A549 (cell line): ENCODE data around the gene TPI1. TPM values are rescaled to one million over a fixed set of nuclear protein-coding genes. Genes with fewer than 3 reads are reported as not detected.
"Not testable (repeated sequence)": the region's sequence is repeated elsewhere in the genome, so short reads cannot be mapped to it uniquely, and the experiment has no call there.

Experiments
- ATAC-seq, 2 experiments: fragments of 200-7000 bp in 1 of 2; fragments of >200 bp in 1 of 2; cut with Nextera tagmentation in 1 of 2; cut with Tn5 transposase in 1 of 2; 3 replicates each; pipeline versions ENCODE4 v1.8.0 to v1.9.1; 2018 to 2020; ENCODE audit warnings: mild to moderate bottlenecking in 1 of 2, moderate library complexity in 1 of 2
- CTCF ChIA-PET: fragments of 300-600 bp; sonication (Branson Sonifier 250); formaldehyde crosslinking; extraction: SDS; loops from one replicate; lab custom pipeline; 2021; ENCODE audit warnings: antibody characterized with exemption, inconsistent platforms; lab: Yijun Ruan, JAX
- POLR2A ChIA-PET: fragments of 350-600 bp; formaldehyde crosslinking; extraction: SDS; loops from one replicate; lab custom pipeline; 2021; ENCODE audit warnings: antibody characterized with exemption, inconsistent platforms; lab: Yijun Ruan, JAX
- DNase-seq, 2 experiments: peaks; one replicate each; pipeline versions ENCODE4 v3.0.0 to v3.0.0-alpha.2; 2011 to 2016; ENCODE audit warnings: low read depth in 1 of 2, low spot score in 1 of 2
- FAIRE-seq: peaks from 2 replicates; lab custom pipeline; 2011; peaks lifted over from hg19 to GRCh38; lab: Jason Lieb, UNC
- H3K27ac ChIP-seq, 2 experiments: fragments of >200 bp; sonication (Bioruptor Twin); formaldehyde crosslinking; 3 replicates each; pipeline ENCODE4 v1.5.1; 2016 to 2017
- H3K4me1 ChIP-seq: fragments of >200 bp; sonication (Bioruptor Twin); formaldehyde crosslinking; 3 replicates; pipeline ENCODE4 v1.6.1; 2016
- H3K4me2 ChIP-seq: fragments of >200 bp; sonication (Bioruptor Twin); formaldehyde crosslinking; 3 replicates; pipeline ENCODE4 v1.6.1; 2016
- H3K4me3 ChIP-seq: fragments of >200 bp; sonication (Bioruptor Twin); formaldehyde crosslinking; 3 replicates; pipeline ENCODE4 v1.5.1; 2016
- H3K9me3 ChIP-seq: fragments of >200 bp; sonication (Bioruptor Twin); formaldehyde crosslinking; 3 replicates; pipeline ENCODE4 v1.6.1; 2016
- CBX8 ChIP-seq: fragments of 200-600 bp; sonication (generic); IDR thresholded peaks from 2 replicates; pipeline ENCODE4 v1.6.1; 2016
- CEBPB ChIP-seq, 2 experiments: fragments of >200 bp in 1 of 2; sonication (Bioruptor Twin) in 1 of 2; formaldehyde crosslinking in 1 of 2; IDR thresholded peaks; 2 replicates each; pipeline ENCODE4 v1.6.1; 2012 to 2016
- GATA3 ChIP-seq: IDR thresholded peaks from 2 replicates; pipeline ENCODE4 v1.6.1; 2012; ENCODE audit warnings: borderline replicate concordance
- JUNB ChIP-seq: fragments of >200 bp; sonication (Bioruptor Twin); formaldehyde crosslinking; IDR thresholded peaks from 2 replicates; pipeline ENCODE4 v1.6.1; 2016
- MAFK ChIP-seq: fragments of 450-650 bp; IDR thresholded peaks from 2 replicates; pipeline ENCODE4 v1.6.1; 2014; ENCODE audit not compliant: partially characterized antibody
- NPAS2 ChIP-seq: fragments of 250-450 bp; sonication (Bioruptor Pico); IDR thresholded peaks from 2 replicates; pipeline ENCODE4 v1.8.0; 2022; ENCODE audit warnings: mild to moderate bottlenecking, moderate library complexity, borderline replicate concordance
- POLR2A ChIP-seq: IDR thresholded peaks from 2 replicates; pipeline ENCODE4 v1.6.1; 2012; ENCODE audit warnings: mild to moderate bottlenecking, low read length
- POLR2AphosphoS2 ChIP-seq: conservative IDR thresholded peaks from 2 replicates; pipeline ENCODE4 v1.6.1; 2012; ENCODE audit warnings: low read length, improper control_type of control experiment, inconsistent platforms
- RAD21 ChIP-seq, 2 experiments: fragments of >200 bp in 1 of 2; sonication (Bioruptor Twin) in 1 of 2; formaldehyde crosslinking in 1 of 2; IDR thresholded peaks in 1 of 2; conservative IDR thresholded peaks in 1 of 2; 2 replicates in 1 of 2; 3 replicates in 1 of 2; pipeline ENCODE4 v1.6.1; 2012 to 2018; ENCODE audit warnings: inconsistent platforms in 1 of 2
- RCOR1 ChIP-seq: fragments of 150-350 bp; IDR thresholded peaks from 2 replicates; pipeline ENCODE4 v1.6.1; 2014; ENCODE audit warnings: antibody characterized with exemption, low read length, low read depth
- SMC3 ChIP-seq: fragments of >200 bp; sonication (Bioruptor Twin); formaldehyde crosslinking; IDR thresholded peaks from 3 replicates; pipeline ENCODE4 v1.6.1; 2018; ENCODE audit warnings: inconsistent platforms
- WGBS: methylation state at CpG from one replicate; pipeline ENCODE4 v1.1.6; 2017; ENCODE audit errors: missing lambda C conversion rate; 5-methylcytosine and 5-hydroxymethylcytosine counted together
- polyA plus RNA-seq, 4 experiments: library from polyadenylated mRNA; depleted of rRNA in 3 of 4; stranded (reverse); fragments of >200 nt; fragmentation: RNase III in 1 of 4; extraction: RNeasy Plus Mini Kit Qiagen cat#74134 plus additional on column Dnase treatment in 1 of 4; gene quantifications; 2 replicates in 3 of 4; 3 replicates in 1 of 4; pipeline ENCODE4 v1.2.3, GENCODE V29; 2011 to 2017
- TF ChIP-seq, protein P1 (sequence below): fragments of >200 bp; sonication (Bioruptor Twin); formaldehyde crosslinking; IDR thresholded peaks from 3 replicates; pipeline ENCODE4 v1.6.1; 2016
- TF ChIP-seq, protein P2 (sequence below): fragments of >200 bp; sonication (Bioruptor Twin); formaldehyde crosslinking; IDR thresholded peaks from 3 replicates; pipeline ENCODE4 v1.5.1; 2016
- TF ChIP-seq, protein P3 (sequence below): fragments of 200-600 bp; sonication (generic); IDR thresholded peaks from 2 replicates; pipeline ENCODE4 v1.6.1; 2016; ENCODE audit warnings: antibody characterized with exemption, mild to moderate bottlenecking, moderate library complexity
- TF ChIP-seq, protein P4 (sequence below): IDR thresholded peaks from 2 replicates; pipeline ENCODE4 v1.6.1; 2012
- TF ChIP-seq, protein P5 (sequence below): IDR thresholded peaks from 2 replicates; pipeline ENCODE4 v1.6.1; 2012

Gene TPI1
- polyA plus RNA-seq, 2 of the 4 experiments (the other 2 are of a cell fraction), result 1,293 to 1,913 TPM

DNA sequence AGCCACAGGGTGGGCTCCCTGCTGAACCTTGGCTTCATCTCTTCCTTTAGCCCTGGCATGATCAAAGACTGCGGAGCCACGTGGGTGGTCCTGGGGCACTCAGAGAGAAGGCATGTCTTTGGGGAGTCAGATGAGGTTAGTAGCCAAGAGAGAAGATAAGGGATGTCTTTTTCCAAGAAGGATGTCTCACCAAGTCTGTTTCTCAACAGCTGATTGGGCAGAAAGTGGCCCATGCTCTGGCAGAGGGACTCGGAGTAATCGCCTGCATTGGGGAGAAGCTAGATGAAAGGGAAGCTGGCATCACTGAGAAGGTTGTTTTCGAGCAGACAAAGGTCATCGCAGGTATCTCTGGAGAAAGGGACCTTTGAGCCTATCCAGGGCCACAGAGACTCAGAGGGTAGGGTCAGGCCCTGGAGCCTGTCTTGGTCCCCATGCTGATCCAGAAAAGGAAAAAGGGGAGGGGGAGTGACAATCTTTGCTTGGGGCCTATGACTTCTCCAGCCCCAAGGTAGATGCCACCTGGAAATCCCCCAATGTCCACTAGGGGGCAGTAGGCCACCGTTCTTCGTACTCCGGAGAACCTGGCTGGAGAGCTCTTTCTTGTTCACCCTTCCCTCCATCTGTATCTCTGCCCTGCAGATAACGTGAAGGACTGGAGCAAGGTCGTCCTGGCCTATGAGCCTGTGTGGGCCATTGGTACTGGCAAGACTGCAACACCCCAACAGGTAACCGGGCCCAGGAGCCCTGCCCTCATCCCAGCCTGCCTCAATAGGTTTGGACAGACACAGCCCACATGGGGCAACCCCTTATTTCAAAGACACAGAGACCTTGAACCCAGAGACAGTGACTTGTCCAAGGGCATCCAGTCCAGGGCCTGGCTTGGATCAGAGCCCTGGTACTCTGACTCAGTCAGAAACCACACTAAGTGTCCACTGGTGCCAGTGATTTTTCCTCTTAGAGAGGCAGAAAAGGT, 2.0 kb downstream of the TPI1 start:
- FAIRE-seq, result no peak

DNA sequence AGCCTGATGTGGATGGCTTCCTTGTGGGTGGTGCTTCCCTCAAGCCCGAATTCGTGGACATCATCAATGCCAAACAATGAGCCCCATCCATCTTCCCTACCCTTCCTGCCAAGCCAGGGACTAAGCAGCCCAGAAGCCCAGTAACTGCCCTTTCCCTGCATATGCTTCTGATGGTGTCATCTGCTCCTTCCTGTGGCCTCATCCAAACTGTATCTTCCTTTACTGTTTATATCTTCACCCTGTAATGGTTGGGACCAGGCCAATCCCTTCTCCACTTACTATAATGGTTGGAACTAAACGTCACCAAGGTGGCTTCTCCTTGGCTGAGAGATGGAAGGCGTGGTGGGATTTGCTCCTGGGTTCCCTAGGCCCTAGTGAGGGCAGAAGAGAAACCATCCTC, 3.0 kb downstream of the TPI1 start:
- WGBS, result 52% methylated on average over 4 of the region's 4 CpGs
- peak overlapping the region; percentile 7 to 97; a peak in 3 of 6 replicates for H3K27ac ChIP-seq
- ChIA-PET CTCF (interaction anchor here (1.4 to 17.9 kb wide), 17 partner anchors 11 to 117 kb away, joined by 3 to 399 read pairs (median 15); partner anchors contain the start of genes ATN1, C12orf57, CDCA3 and ENO2), POLR2A (interaction anchor here (1.9 to 6.0 kb wide), 3 partner anchors 18 to 56 kb away, joined by 12 to 105 read pairs (median 74); partner anchors contain the start of genes CDCA3 and USP5)
- H3K4me1 ChIP-seq, result peaks cover 52% of the 10 kb centered on the region
- ATAC-seq, H3K4me3 ChIP-seq, H3K9me3 ChIP-seq, FAIRE-seq, DNase-seq: not testable (repeated sequence)
- H3K4me2 ChIP-seq, result peak overlapping the region; percentile 100

More for the DNA sequence above, 2.0 kb downstream of the TPI1 start:
- DNase-seq, result peak; percentile 82 to 86
- TF ChIP-seq NPAS2 (CRISPR knock-in tag) (no peak), JUNB (no peak), POLR2A (peak; percentile 18; the same call in 1 of the 2 replicates), CBX8 (no peak), GATA3 (0 out of 2 replicates have a peak, but pooled peaks have one; percentile 20), POLR2AphosphoS2 (0 out of 2 replicates have a peak, but pooled peaks have one; percentile 48), RCOR1 (no peak), CEBPB (IDR thresholded peaks at IDR 0.05) (no peak), SMC3 (peak; percentile 46), RAD21 (conservative IDR thresholded peaks at IDR 0.05 in 1 of 2, IDR thresholded peaks at IDR 0.05 in 1 of 2) (peak; percentile 77 to 80), MAFK (peak; percentile 1)
- TF ChIP-seq, protein P1, sequence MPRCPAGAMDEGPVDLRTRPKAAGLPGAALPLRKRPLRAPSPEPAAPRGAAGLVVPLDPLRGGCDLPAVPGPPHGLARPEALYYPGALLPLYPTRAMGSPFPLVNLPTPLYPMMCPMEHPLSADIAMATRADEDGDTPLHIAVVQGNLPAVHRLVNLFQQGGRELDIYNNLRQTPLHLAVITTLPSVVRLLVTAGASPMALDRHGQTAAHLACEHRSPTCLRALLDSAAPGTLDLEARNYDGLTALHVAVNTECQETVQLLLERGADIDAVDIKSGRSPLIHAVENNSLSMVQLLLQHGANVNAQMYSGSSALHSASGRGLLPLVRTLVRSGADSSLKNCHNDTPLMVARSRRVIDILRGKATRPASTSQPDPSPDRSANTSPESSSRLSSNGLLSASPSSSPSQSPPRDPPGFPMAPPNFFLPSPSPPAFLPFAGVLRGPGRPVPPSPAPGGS, result 0 out of 3 replicates have a peak, but pooled peaks have one; percentile 6
- TF ChIP-seq, protein P2, sequence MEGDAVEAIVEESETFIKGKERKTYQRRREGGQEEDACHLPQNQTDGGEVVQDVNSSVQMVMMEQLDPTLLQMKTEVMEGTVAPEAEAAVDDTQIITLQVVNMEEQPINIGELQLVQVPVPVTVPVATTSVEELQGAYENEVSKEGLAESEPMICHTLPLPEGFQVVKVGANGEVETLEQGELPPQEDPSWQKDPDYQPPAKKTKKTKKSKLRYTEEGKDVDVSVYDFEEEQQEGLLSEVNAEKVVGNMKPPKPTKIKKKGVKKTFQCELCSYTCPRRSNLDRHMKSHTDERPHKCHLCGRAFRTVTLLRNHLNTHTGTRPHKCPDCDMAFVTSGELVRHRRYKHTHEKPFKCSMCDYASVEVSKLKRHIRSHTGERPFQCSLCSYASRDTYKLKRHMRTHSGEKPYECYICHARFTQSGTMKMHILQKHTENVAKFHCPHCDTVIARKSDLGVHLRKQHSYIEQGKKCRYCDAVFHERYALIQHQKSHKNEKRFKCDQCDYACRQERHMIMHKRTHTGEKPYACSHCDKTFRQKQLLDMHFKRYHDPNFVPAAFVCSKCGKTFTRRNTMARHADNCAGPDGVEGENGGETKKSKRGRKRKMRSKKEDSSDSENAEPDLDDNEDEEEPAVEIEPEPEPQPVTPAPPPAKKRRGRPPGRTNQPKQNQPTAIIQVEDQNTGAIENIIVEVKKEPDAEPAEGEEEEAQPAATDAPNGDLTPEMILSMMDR, result peak; percentile 91
- TF ChIP-seq, protein P3, sequence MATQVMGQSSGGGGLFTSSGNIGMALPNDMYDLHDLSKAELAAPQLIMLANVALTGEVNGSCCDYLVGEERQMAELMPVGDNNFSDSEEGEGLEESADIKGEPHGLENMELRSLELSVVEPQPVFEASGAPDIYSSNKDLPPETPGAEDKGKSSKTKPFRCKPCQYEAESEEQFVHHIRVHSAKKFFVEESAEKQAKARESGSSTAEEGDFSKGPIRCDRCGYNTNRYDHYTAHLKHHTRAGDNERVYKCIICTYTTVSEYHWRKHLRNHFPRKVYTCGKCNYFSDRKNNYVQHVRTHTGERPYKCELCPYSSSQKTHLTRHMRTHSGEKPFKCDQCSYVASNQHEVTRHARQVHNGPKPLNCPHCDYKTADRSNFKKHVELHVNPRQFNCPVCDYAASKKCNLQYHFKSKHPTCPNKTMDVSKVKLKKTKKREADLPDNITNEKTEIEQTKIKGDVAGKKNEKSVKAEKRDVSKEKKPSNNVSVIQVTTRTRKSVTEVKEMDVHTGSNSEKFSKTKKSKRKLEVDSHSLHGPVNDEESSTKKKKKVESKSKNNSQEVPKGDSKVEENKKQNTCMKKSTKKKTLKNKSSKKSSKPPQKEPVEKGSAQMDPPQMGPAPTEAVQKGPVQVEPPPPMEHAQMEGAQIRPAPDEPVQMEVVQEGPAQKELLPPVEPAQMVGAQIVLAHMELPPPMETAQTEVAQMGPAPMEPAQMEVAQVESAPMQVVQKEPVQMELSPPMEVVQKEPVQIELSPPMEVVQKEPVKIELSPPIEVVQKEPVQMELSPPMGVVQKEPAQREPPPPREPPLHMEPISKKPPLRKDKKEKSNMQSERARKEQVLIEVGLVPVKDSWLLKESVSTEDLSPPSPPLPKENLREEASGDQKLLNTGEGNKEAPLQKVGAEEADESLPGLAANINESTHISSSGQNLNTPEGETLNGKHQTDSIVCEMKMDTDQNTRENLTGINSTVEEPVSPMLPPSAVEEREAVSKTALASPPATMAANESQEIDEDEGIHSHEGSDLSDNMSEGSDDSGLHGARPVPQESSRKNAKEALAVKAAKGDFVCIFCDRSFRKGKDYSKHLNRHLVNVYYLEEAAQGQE, result peak; percentile 40; the same call in 1 of the 2 replicates
- TF ChIP-seq, protein P4, sequence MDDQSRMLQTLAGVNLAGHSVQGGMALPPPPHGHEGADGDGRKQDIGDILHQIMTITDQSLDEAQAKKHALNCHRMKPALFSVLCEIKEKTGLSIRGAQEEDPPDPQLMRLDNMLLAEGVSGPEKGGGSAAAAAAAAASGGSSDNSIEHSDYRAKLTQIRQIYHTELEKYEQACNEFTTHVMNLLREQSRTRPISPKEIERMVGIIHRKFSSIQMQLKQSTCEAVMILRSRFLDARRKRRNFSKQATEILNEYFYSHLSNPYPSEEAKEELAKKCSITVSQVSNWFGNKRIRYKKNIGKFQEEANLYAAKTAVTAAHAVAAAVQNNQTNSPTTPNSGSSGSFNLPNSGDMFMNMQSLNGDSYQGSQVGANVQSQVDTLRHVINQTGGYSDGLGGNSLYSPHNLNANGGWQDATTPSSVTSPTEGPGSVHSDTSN, result peak; percentile 80
- TF ChIP-seq, protein P5, sequence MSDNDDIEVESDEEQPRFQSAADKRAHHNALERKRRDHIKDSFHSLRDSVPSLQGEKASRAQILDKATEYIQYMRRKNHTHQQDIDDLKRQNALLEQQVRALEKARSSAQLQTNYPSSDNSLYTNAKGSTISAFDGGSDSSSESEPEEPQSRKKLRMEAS, result peak; percentile 18; the same call in 1 of the 2 replicates
- TF ChIP-seq, all 56 proteins: peak for 11
- H3K4me2 ChIP-seq, result peak overlapping the region; percentile 100
- WGBS, result 26% methylated on average over 10 of the region's 12 CpGs
- peaks cover 44% of the 10 kb centered on the region for H3K4me1 ChIP-seq
- peak overlapping the region; percentile 100 for H3K4me3 ChIP-seq
- H3K27ac ChIP-seq, result peak overlapping the region; percentile 97 to 99
- H3K9me3 ChIP-seq, result no peaks in the 10 kb centered on the region
- peak; percentile 6 to 13; a peak in 4 of 6 replicates for ATAC-seq
- ChIA-PET CTCF (interaction anchor here (0.6 to 17.9 kb wide), 35 partner anchors 10 to 546 kb away, joined by 3 to 399 read pairs (median 5); partner anchors contain the start of genes ATN1, C12orf57, CDCA3 and ENO2), POLR2A (interaction anchor here (0.7 to 6.0 kb wide), 10 partner anchors 17 to 180 kb away, joined by 3 to 105 read pairs (median 6); partner anchors contain the start of genes C12orf57, CDCA3, MLF2 and RNU7-1)
